ENCODE data around the gene WBP2. TPM values are rescaled to one million over a fixed set of nuclear protein-coding genes. Genes with fewer than 3 reads are reported as not detected.
A peak's percentile ranks its signal among the peaks of the same experiment; 100 is the strongest.

Gene WBP2
- total RNA-seq, 1 experiment from 2014 or later: 132 TPM

DNA sequence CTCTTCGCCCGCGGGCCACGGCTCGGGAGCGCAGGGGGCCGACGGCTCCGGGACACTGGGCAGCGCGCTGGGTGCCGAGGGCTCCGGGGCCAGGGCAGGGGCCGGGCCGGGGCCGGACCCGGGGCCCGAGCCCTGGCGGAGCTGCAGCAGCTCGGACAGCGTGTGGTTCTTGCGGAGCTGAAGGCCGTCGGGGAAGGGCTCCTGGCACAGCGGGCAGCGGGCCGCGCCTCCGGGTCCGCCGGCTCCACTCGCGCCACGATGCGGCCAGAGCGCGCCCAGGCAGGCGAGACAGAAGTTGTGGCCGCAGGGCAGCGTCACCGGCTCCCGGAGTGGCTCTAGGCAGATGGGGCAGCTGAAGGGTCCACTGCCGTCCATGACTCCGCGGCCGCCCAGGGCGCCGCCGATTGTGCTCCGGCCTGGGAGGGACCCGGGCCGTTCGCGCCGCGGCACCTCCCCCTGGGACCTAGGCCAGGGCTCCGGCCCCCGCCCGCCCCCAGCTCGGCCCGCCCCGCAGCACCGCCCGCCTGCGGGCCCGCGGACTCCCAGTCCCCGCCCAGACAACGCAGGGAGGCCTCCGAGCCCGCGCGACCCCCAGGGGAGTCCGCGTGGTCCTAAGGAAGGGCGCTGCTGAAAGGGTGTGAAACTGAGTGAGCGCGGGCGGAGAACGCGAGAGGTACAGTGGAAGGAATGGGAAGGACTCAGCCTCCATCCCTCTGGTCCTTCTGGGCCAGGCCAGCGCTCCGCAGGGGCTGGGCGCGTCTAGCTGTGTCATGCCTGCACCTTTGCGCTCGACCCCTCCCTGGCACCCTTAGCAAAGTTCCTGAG, 23.3 kb upstream of the WBP2 start, which contains the start of gene TRIM47:
Gene TRIM47 (minus strand): TSS at position 408 of the 825 bp plus-strand sequence. CDS start 33 bp downstream, at position 375.
- Histone ChIP-seq H3K4me1 (ENCODE audit: control insufficient read depth in 1 of 2, insufficient read depth in 2 of 2, low read length in 2 of 2) (peaks cover 38 to 55% of the 10 kb centered on the region in 2 experiments), H3K27ac (ENCODE audit: low read depth, low read length) (peak within 1 kb of the TSS; percentile 99), H3K27me3 (ENCODE audit: insufficient read depth, low read length) (no peaks in the 10 kb centered on the region), H4K20me1 (ENCODE audit: insufficient read depth) (no peaks in the 10 kb centered on the region), H3K9me3 (ENCODE audit: control insufficient read depth in 1 of 2, insufficient read depth in 1 of 2, low read depth in 1 of 2, low read length in 2 of 2) (no peaks in the 10 kb centered on the region), H3K36me3 (ENCODE audit: control insufficient read depth in 1 of 2, insufficient read depth in 2 of 2, low read length in 2 of 2) (peaks cover 0 to 4% of the 10 kb centered on the region in 2 experiments; a peak in 1 of 4 replicates), H3K4me2 (ENCODE audit: low read length) (peak within 1 kb of the TSS; percentile 96), H3K9me2 (ENCODE audit: insufficient read depth) (no peaks in the 10 kb centered on the region), H3K9ac (ENCODE audit: low read length) (peak within 1 kb of the TSS; percentile 96), H2AFZ (ENCODE audit: low read depth, low read length, poor library complexity, severe bottlenecking) (no peak within 1 kb of the TSS), H3K79me2 (ENCODE audit: insufficient read depth, low read length) (peaks cover 27% of the 10 kb centered on the region), H3K4me3 (replicated peaks in 1 of 2; ENCODE audit: low read depth in 1 of 2, low read length in 2 of 2) (peak within 1 kb of the TSS; percentile 69 to 81)
- BruUV-seq (replicated peaks): no TSS peak
- intact Hi-C loops (cut with micrococcal nuclease): loop anchor here (5.0 kb wide), 1 partner anchor 101 kb away; a partner anchor contains a TSS
- DNase-seq (ENCODE audit: low read depth, low spot score): no peak
- RAD21 ChIA-PET (ENCODE audit: low non-redundant PET in 1 of 2, low total read pairs in 2 of 2, uncharacterized antibody in 2 of 2, unreplicated experiment in 2 of 2): interaction anchor here (0.8 to 0.9 kb wide), 2 partner anchors 11 to 18 kb away, joined by 3 to 4 read pairs; partner anchors contain the start of gene TRIM65 (in 1 of the 2)
- POLR2A ChIA-PET: interaction anchor here (0.8 to 3.4 kb wide), 10 partner anchors 11 to 100 kb away, joined by 3 to 24 read pairs (median 6); partner anchors contain the start of genes ACOX1, MRPL38, TEN1 and TRIM65
- CTCF ChIA-PET: interaction anchor here (0.9 to 6.3 kb wide), 9 partner anchors 15 to 125 kb away, joined by 3 to 57 read pairs (median 4); partner anchors contain the start of genes CDK3, MRPL38, TRIM65 and WBP2
- peak; percentile 55 for ATAC-seq
- TF ChIP-seq, protein P1, sequence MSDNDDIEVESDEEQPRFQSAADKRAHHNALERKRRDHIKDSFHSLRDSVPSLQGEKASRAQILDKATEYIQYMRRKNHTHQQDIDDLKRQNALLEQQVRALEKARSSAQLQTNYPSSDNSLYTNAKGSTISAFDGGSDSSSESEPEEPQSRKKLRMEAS (IDR thresholded peaks at IDR 0.05): no peak
- TF ChIP-seq JUND (IDR thresholded peaks at IDR 0.05) (no peak), FOSL1 (IDR thresholded peaks at IDR 0.05; ENCODE audit: low read depth) (no peak), EZH2phosphoT487 (IDR thresholded peaks at IDR 0.05; ENCODE audit: borderline replicate concordance) (no peak), RAD21 (IDR thresholded peaks at IDR 0.05; ENCODE audit: low read depth) (no peak), CBX3 (IDR thresholded peaks at IDR 0.05; ENCODE audit: low read depth) (no peak), EZH2 (IDR thresholded peaks at IDR 0.05) (no peak), TCF7L2 (IDR thresholded peaks at IDR 0.05; ENCODE audit: borderline replicate concordance, extremely low read depth, insufficient read depth, insufficient read length) (no peak), ZFX (IDR thresholded peaks at IDR 0.05) (peak; percentile 91; the same call in 1 of the 2 replicates), EGR1 (IDR thresholded peaks at IDR 0.05; ENCODE audit: low read depth) (no peak), POLR2A (IDR thresholded peaks at IDR 0.05; ENCODE audit: borderline replicate concordance, extremely low read depth, insufficient read depth, insufficient read length) (no peak), ELF1 (IDR thresholded peaks at IDR 0.05; ENCODE audit: borderline replicate concordance, low read depth) (no peak), CEBPB (IDR thresholded peaks at IDR 0.05; ENCODE audit: low read depth) (no peak), SP1 (IDR thresholded peaks at IDR 0.05; ENCODE audit: low read depth) (no peak), SIN3A (IDR thresholded peaks at IDR 0.05; ENCODE audit: low read depth) (no peak)
- TF ChIP-seq, protein P2, sequence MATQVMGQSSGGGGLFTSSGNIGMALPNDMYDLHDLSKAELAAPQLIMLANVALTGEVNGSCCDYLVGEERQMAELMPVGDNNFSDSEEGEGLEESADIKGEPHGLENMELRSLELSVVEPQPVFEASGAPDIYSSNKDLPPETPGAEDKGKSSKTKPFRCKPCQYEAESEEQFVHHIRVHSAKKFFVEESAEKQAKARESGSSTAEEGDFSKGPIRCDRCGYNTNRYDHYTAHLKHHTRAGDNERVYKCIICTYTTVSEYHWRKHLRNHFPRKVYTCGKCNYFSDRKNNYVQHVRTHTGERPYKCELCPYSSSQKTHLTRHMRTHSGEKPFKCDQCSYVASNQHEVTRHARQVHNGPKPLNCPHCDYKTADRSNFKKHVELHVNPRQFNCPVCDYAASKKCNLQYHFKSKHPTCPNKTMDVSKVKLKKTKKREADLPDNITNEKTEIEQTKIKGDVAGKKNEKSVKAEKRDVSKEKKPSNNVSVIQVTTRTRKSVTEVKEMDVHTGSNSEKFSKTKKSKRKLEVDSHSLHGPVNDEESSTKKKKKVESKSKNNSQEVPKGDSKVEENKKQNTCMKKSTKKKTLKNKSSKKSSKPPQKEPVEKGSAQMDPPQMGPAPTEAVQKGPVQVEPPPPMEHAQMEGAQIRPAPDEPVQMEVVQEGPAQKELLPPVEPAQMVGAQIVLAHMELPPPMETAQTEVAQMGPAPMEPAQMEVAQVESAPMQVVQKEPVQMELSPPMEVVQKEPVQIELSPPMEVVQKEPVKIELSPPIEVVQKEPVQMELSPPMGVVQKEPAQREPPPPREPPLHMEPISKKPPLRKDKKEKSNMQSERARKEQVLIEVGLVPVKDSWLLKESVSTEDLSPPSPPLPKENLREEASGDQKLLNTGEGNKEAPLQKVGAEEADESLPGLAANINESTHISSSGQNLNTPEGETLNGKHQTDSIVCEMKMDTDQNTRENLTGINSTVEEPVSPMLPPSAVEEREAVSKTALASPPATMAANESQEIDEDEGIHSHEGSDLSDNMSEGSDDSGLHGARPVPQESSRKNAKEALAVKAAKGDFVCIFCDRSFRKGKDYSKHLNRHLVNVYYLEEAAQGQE (IDR thresholded peaks at IDR 0.05; ENCODE audit: low read depth): no peak
- TF ChIP-seq, protein P3, sequence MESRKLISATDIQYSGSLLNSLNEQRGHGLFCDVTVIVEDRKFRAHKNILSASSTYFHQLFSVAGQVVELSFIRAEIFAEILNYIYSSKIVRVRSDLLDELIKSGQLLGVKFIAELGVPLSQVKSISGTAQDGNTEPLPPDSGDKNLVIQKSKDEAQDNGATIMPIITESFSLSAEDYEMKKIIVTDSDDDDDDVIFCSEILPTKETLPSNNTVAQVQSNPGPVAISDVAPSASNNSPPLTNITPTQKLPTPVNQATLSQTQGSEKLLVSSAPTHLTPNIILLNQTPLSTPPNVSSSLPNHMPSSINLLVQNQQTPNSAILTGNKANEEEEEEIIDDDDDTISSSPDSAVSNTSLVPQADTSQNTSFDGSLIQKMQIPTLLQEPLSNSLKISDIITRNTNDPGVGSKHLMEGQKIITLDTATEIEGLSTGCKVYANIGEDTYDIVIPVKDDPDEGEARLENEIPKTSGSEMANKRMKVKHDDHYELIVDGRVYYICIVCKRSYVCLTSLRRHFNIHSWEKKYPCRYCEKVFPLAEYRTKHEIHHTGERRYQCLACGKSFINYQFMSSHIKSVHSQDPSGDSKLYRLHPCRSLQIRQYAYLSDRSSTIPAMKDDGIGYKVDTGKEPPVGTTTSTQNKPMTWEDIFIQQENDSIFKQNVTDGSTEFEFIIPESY (IDR thresholded peaks at IDR 0.05; ENCODE audit: extremely low read depth, insufficient replicate concordance, low read length): no peak
- TF ChIP-seq, protein P4, sequence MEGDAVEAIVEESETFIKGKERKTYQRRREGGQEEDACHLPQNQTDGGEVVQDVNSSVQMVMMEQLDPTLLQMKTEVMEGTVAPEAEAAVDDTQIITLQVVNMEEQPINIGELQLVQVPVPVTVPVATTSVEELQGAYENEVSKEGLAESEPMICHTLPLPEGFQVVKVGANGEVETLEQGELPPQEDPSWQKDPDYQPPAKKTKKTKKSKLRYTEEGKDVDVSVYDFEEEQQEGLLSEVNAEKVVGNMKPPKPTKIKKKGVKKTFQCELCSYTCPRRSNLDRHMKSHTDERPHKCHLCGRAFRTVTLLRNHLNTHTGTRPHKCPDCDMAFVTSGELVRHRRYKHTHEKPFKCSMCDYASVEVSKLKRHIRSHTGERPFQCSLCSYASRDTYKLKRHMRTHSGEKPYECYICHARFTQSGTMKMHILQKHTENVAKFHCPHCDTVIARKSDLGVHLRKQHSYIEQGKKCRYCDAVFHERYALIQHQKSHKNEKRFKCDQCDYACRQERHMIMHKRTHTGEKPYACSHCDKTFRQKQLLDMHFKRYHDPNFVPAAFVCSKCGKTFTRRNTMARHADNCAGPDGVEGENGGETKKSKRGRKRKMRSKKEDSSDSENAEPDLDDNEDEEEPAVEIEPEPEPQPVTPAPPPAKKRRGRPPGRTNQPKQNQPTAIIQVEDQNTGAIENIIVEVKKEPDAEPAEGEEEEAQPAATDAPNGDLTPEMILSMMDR (IDR thresholded peaks at IDR 0.05 in 2 of 3, conservative IDR thresholded peaks at IDR 0.05 in 1 of 3; ENCODE audit: borderline replicate concordance in 1 of 3, insufficient read depth in 1 of 3, low read depth in 2 of 3, low read length in 2 of 3): peak in 2 of 3 experiments; percentile 26 to 33; a peak in 3 of 6 replicates
- TF ChIP-seq, protein P5, sequence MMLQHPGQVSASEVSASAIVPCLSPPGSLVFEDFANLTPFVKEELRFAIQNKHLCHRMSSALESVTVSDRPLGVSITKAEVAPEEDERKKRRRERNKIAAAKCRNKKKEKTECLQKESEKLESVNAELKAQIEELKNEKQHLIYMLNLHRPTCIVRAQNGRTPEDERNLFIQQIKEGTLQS (IDR thresholded peaks at IDR 0.05): no peak

All from HCT116 (cell line).